Stimulated activated CD4-positive, alpha-beta T cell treated with anti-CD3 and anti-CD28 coated beads, Interleukin-15, amount 100 ng/mL, for 24 hours (primary cell): ENCODE results near the gene KBTBD6.
"Not testable (repeated sequence)": the region's sequence is repeated elsewhere in the genome, so short reads cannot be mapped to it uniquely, and the experiment has no call there.

Source experiments
- DNase-seq: peaks from one replicate; pipeline ENCODE4 v3.0.0-alpha.2; 2020

Gene KBTBD6, protein sequence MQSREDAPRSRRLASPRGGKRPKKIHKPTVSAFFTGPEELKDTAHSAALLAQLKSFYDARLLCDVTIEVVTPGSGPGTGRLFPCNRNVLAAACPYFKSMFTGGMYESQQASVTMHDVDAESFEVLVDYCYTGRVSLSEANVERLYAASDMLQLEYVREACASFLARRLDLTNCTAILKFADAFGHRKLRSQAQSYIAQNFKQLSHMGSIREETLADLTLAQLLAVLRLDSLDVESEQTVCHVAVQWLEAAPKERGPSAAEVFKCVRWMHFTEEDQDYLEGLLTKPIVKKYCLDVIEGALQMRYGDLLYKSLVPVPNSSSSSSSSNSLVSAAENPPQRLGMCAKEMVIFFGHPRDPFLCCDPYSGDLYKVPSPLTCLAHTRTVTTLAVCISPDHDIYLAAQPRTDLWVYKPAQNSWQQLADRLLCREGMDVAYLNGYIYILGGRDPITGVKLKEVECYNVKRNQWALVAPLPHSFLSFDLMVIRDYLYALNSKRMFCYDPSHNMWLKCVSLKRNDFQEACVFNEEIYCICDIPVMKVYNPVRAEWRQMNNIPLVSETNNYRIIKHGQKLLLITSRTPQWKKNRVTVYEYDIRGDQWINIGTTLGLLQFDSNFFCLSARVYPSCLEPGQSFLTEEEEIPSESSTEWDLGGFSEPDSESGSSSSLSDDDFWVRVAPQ

DNA sequence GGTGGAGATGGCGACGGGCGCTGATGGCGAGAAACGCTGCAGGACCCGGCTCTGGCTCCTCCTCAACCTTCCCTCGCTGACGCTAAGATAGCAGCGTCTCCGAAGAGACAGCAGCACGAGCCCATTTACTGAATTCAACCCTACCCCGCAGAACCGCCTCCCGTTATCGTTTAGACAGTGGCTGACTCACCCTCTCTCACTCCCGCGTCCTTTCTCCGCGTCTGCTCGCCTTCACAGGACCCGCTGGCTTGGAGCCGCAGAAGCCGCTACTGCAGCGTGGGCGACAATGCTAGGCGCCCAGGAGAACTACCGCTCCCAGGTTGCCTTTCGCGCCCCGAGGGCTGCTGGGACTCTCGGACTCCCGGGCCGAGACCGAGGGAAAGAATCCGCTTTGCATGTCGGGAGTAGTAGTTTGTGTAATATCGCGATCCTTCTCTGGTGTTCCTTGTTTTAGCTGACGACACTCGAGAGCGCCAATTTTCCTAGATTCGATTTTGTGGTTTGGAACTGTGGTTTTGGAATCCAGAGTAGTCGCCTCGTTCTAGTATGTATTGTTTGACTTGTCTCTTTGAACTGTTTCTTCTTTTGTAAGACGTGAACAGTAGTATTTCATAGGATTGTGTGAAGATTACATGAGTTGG, at the start of gene KBTBD6:
Gene KBTBD6, minus strand, starts transcription at position 291 of the 641 bp plus-strand sequence. CDS start 291 bp downstream, outside the sequence.
- peak; percentile 98 for DNase-seq

DNA sequence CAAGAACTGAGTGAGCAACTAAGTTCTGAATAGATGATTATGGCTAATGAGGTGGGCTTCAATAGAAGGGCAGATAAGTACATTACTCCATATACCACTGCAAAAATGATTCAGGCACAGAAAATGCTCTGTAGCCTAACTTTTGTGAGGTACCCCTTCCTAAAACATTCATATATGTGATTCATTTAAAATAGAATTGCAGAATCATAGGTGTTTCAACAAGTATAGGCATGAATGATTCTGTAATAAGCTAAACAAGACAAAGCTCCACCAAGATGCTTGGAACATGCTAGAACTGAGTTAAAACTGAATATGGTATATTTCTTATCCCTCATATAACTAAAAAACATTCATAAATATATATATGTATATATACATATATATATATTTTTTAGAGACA, 49.6 kb upstream of the KBTBD6 start:
- no peak for DNase-seq

DNA sequence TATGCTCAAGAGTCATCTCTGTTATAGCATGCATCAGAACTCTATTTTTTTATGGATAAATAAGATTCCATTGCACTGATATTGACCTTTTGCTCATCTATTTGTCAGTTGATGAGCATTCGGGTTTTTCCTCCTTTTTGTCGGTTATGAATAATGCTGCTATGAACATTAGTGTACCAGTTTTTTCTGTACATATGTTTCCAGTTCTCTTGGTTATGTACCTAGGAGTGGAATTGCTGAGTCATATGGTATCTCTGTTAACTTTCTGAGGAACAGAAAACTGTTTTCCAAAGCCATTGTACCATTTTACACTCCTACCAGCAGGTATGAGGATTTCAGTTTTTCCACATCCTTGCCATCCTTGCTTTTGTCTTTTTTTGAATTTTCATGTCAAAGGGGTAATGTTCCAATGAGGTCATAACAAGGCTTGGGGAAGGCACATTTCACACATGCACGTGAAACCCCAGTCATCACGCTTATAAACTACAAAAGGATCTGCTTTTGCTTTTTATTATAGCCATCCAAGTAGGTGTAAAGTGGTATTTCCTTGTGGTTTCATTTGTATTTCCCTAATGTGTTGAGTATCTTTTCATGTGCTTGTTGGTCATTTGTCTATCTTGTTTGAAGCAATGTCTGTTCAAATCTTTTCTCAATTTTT, 47.1 kb upstream of the KBTBD6 start:
- no peak for DNase-seq

DNA sequence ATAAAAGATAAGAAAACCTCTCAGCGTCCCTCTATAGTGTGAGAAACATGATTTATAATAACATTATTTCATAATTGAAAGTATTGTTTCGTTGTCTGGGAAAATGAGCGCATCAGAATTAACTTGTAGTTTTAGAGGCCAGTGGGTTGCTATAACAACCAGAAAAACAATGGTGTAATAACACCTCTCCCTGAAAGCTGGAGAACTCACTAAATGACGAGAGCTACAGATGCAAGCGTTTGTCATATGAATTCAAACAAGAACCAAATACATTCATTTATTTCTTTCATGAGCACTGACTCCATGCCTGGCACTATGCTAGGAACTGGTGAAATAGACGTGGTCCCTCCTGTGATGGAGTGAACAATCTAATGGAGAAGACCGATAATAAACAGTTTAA, 45.4 kb upstream of the KBTBD6 start:
- DNase-seq = no peak

DNA sequence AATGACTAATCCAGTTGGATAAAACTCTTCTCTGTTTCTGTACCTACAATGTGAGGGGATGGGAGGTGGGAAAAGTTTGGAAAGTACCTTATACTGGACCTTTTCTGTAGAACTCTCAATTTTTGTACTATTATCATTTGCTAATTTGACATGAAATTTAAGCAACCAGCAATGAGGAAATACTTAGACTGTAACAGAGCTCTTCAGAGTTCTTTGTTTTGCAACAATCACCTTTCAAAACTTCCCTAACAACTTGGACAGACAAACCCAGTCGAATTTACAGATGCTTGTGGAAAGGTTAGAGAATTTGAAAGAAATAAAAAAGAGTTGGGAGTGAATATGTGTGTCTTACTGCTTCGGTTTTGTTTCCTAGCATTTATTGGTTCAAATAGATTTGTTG, 45.0 kb upstream of the KBTBD6 start:
- DNase-seq = no peak

DNA sequence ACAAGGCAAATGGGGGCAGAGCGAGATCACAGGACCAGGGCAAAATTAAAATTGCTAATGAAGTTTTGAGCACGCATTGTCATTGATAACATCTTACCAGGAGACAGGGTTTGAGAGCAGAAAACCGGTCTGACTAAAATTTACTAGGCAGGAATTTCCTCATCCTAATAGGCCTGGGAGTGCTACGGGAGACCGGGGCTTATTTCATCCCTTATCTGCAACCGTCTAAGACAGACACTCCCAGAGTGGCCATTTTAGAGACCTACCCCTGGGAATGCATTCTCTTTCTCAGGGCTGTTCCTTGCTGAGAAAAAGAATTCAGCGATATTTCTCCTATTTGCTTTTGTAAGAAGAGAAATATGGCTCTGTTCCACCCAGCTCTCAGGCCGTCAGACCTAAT, 43.0 kb upstream of the KBTBD6 start:
- not testable (repeated sequence) for DNase-seq

DNA sequence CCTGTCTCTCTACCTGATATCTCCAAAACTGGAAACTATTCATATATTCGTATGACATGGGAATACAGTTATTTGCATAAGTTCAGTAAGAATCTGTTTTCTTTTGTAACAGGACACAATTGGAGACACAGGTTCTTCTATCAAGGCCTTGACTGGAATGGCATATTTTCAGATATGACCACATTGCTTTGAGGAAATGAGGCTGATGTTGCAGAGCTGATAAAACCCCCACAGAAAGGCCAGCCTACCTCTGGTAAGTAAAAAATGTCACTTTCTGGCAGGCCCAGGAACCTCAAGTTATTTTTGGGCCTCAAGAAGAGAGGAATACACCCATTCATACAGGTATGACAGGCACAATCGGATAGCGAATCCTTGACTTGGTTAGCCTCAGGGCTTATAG, 29.5 kb upstream of the KBTBD6 start:
- no peak for DNase-seq

DNA sequence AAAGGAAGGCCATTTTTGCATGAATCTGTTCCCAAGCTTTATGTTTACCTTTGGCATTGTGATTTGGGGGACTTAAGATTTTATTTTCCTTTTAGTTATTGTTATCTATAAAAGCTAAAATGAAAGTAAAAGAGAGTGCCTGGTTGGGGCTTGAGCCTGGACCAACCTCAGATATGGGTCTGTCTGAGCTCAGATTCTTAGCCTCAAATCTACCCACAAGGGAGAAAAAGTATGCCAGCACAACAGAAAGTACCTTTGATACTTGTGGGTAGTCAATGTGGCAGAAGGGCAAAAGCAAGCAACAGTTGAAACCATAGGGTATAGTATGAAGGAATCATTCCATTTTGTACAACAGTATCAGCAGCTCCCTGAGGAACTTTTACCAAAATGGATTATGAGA, 26.6 kb upstream of the KBTBD6 start:
- no peak for DNase-seq

DNA sequence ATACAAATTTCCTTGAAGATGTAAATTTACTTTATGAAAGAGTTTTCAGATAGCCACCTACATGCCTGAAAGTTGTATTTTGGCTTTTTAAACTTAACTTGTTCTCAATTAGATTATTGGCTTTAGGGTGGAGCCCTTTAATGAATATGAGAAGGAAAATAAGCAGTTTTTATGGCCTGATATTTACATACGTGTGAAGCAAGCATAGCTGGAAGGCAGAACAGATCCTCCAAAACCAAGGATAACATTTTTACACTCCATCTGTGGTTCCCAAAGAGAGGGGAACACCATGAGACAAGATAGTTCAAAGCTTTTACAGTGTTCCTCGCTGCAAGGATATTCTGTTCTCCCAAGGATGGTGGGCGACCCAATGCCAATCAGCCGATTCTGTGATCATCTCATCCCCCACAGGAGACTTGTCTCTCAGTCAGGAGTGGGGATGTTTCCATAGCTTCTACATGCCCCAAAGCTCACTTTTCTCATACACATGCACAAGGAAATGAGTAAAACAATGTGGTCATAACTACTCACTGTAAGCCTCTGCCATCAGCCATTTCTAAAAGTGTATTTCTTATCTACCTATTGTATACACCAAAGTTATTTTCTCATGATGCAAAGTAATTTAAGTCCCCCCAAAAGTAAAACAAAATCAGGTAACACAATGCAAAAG, 24.6 kb upstream of the KBTBD6 start:
- DNase-seq = no peak

DNA sequence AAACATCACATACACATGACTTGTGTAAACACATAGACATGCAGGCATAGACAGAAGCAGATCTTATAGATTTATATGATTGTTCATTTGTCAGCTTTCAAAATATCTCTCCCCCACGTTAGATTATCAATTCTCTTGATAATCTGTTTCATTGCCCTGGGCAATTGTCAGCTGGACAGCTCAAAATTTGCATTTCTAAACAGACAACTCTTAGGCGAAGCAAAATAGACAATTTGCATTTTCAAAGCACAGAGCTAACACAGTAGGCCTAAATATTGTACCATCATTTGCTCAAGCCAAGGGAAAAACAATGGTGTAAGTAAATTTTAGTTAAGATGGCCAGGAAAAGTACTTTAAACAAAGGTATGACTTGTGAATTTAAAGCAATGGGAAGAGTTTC, 24.0 kb upstream of the KBTBD6 start:
- no peak for DNase-seq

DNA sequence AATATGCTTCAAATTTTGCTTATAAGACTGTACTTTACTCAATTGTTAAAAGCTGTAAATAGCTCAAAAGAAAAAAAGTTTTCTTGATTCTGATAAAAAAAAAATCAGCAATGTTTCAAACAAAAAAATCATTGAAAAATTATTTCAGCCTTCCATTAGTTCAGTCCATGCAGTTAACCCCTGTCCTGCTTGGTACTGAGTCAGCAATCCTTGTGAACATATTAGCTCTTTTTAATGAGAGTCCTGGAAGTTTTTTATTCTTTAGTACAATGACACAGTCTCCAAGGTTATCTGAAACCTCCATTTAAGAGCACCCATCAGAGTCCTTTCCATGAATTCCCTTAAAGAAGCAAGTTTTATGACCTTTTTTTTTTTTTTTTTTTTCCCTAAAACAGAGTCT, 21.4 kb upstream of the KBTBD6 start:
- no peak for DNase-seq

DNA sequence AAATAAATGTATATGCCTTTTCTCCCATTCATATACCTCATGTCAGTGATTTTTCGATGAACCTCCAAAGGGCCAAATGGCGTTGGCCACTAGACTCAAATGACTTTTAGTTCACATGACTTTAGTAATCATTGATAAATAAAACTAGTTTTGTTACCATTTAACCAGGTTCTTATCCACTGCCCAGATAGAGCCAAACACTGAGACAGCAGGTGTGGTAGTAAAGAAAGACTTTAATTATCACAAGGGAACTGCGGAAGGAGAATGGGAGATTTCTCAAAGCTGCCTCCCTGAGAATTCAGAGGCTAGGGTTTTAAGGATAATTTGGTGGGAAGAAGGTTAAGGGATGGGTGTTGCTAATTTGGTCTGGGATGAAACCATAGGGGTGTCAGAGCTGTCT, 19.4 kb upstream of the KBTBD6 start:
- DNase-seq = no peak

DNA sequence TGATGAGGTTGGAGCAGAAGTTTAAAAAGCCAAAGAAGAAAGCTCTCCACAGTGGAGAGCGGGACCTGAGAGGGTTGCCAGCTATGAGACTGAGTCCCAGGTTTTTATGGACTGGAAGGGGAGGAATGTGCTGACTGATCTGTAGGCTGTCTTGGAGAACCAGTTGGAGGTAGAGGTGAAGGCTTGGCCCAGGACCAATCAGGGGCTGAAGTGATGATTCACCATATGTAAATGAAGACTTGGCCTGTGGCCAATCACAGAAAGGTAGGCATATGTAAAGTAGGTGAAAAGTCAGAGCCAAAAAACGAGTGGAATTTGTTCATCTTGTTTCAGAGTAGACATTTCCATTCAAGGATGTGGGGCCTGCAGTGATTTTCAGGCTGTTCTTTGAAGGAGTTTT, 17.5 kb upstream of the KBTBD6 start:
- no peak for DNase-seq

DNA sequence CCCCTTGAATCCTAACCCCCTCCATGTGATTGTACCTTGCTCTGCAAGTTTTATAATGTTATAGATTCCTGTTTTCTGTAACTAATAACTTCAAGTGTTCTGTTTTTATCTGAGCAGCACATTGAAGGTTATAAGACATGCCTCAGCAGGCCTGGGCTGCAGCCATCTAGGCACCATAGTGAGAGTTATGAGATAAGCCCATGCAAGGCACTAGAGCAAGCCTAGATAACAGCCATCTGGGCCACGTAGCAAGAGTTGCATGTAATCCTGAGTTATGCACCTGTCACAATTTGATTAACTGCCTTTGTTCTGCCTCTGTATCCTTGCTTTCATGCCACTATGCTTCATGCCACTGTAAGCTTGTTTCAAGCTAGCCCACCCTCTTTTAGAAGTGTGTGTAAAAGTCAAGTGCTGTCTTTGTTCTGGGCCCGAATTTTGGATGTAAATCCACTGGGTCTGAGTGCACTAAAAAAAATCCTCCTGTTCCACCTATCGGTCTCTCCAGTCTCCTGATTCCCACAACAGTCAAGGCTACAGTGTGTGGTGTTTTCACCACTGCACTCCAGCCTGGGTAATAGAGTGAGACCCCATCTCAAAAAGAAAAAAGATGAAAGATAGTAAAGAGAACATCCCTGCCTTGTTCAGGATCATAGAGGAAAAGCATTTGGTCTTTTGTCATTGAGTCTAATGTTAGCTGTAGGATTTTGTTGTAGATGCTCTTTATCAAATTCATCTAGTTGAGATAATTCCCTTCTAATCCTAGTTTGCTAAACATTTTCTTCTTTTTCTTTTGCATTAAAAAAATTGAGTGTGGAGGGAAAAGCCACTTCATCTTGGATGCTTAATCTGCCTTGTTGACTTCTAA, 16.0 kb upstream of the KBTBD6 start:
- DNase-seq = no peak

DNA sequence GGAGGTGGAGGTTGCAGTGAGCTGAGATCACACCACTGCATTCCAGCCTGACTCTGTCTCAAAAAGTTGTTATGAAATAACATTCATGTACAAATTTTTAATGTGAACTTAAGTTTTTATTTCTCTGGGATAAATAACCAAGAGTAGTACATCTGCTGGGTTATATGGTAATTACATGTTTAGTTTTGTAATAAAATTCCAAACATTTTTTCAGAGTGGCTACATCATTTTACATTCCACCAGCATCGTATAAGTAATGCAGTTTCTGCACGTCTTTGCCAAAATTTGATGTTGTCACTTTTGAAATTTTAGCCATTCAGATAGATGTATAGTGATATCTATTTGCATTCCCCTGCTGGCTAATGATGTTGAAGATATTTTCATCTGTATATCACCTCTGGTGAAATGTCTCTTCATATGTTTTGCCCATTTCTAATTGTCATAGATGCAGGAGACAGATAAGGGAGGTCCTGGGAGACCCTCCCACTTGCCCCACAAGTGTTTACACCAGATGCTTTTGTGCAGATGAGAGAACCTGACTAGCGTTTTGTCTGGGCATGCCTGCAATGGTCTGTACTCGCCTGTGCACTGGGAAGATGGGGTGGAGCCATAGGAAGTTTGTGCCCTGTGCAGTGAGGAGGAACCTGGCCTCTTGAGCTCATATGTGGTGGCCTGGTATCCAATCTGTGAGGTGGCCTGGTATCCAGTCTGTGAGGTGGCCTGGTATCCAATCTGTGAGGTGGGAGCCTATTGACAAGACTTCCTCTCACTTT, 12.7 kb upstream of the KBTBD6 start:
- no peak for DNase-seq

DNA sequence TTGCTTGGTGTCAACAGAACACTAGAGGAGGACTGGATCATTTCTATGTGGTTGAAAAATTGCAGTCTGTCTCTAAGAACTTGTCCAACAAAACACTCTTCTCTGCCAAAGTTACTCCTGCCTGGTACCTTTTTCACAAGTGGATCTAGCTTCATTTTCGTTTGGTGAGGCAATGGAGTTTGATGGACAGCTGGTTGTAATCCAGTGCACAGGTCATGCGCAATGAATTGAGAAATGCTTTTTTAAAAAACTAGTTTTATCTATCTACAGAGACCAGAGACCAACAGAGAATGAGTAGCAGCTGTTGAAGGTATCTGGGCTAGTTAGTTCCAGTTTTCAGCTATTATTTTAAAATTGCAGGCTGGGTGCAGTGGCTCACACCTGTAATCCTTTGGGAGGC, 12.0 kb upstream of the KBTBD6 start:
- DNase-seq = no peak

DNA sequence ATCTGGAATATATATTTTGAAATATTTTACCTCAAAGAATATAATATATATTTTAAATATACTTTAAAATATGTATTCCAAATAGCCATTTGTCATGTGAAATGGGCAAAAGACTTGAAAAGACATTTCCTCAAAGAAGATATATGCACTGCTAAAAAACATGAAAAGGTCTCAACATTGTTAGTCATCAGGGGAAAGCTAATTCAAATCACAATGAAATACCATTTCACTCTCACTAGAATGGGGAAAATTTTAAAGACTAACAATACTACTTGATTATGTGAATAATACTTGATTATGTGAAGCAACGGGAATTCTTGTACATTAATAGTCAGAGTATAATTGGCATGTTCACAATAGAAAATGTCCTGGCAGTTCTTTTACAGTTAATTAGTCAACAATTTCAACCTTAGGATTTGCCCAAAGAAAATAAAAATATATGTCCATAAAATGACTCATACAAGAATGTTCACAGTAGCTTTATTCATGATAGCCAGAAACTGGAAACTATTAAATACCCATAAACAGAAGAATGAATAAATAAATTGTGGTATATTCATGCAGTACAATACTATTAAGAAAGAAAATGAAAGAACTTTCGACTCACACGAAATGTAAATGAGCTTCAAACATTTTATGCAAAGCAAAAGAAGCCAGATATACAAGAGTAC, 6.8 kb upstream of the KBTBD6 start:
- DNase-seq = no peak

DNA sequence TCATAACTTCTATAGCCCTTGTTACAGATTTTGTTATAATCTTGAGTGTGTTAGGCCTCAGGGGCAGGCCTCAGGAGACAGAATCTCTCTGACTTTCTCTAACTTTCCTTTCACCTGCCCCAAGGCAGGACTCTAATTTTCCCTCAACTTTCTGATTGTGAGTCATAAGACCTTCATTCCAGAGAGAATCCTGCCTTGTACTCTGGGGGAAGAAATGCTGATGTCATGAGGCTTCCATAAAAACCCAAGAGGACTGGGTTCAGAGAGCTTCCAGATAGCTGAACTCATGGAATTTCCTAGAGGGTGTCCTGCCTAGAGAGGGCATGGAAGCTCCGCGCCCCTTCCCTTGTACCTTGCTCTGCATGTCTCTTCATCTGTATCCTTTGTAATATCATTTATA, 5.3 kb upstream of the KBTBD6 start:
- DNase-seq = no peak

DNA sequence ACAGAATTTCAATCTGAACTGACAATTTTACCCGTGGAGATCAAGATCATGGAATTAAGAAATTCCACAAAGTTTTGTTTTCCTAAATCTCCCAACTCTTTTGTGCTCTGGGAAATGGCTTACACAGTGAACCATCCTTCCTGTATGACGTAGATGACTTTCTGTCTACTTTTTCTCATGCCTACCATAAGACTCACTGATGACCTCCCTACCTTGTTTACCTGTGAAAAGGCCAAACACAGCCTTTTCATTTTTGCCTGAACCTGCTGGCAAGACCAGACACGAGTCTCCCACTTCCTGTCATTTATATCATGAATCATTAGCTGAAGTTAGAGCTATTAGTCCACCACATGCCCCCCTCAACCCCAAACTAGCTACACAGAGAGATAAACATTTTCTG, 4.6 kb upstream of the KBTBD6 start:
- no peak for DNase-seq

DNA sequence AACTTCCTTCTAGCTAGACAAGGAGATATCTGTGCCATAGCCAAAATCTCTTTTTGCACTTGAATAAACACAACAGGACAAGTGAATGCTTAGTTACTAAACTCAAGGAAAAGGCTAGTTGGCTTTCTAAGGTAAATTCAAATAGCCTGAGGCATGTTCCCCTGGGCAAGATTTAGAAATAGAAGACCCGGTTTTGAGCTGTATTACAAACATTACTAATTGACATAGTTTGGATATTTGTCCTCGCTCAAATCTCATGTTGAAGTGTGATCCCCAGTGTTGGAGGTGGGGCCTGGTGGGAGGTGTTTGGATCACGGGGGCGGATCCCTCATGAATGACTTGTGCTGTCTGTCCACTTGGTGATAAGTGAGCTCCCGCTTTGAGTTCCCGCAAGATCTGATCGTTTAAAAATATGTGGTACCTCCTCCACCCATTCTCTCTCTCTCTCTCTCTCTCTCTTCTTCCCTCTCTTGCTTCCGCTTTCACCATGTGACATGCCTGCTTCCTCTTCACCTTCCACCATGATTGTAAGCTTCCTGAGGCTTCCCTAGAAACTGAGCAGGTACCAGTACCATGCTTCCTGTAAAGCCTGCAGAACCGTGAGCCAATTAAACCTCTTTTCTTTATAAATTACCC, 3.9 kb upstream of the KBTBD6 start:
- no peak for DNase-seq
